IPS-18c (cell line): Measurements from ENCODE around the gene FRY.

Experiments used
- H3K4me3 ChIP-seq: 2 replicates; pipeline ENCODE4 v1.7.0; 2013; ENCODE audit warnings: low read depth, mild to moderate bottlenecking, low read length, moderate library complexity; ENCODE audit not compliant: insufficient read depth
- H3K9me3 ChIP-seq: one replicate; pipeline ENCODE4 v1.6.1; 2013; ENCODE audit warnings: mild to moderate bottlenecking, low read length, moderate library complexity; ENCODE audit not compliant: control insufficient read depth, insufficient read depth

FRY gene

GRCh38 chr13:32234914-32235313 is 203.3 kb downstream of the FRY start:
- no peaks in the 10 kb centered on the region for H3K9me3 ChIP-seq

GRCh38 chr13:32237681-32238080 is 206.1 kb downstream of the FRY start:
- Histone ChIP-seq H3K4me3 (no peak overlapping the region), H3K9me3 (no peaks in the 10 kb centered on the region)

More at GRCh38 chr13:32234914-32235313, 203.3 kb downstream of the FRY start:
- H3K4me3 ChIP-seq = no peak overlapping the region

- H3K4me3 ChIP-seq = no peak overlapping the region
- no peaks in the 10 kb centered on the region for H3K9me3 ChIP-seq
These were observed 212.1 kb downstream of the FRY start for GRCh38 chr13:32243695-32244094.

- Histone ChIP-seq H3K4me3 (no peak overlapping the region), H3K9me3 (no peaks in the 10 kb centered on the region)
These were observed 214.0 kb downstream of the FRY start for GRCh38 chr13:32245555-32245954.

GRCh38 chr13:32246468-32246867 is 214.9 kb downstream of the FRY start:
- no peak overlapping the region for H3K4me3 ChIP-seq

GRCh38 chr13:32247887-32248286 is 216.3 kb downstream of the FRY start:
- H3K4me3 ChIP-seq = no peak overlapping the region
- H3K9me3 ChIP-seq = no peaks in the 10 kb centered on the region

More at GRCh38 chr13:32246468-32246867, 214.9 kb downstream of the FRY start:
- no peaks in the 10 kb centered on the region for H3K9me3 ChIP-seq

GRCh38 chr13:32248801-32249200 is 217.2 kb downstream of the FRY start:
- Histone ChIP-seq H3K9me3 (no peaks in the 10 kb centered on the region), H3K4me3 (no peak overlapping the region)

GRCh38 chr13:32252812-32253438 is 221.4 kb downstream of the FRY start:
- H3K4me3 ChIP-seq = no peak overlapping the region

GRCh38 chr13:32253911-32254399 is 222.4 kb downstream of the FRY start:
- Histone ChIP-seq H3K9me3 (no peaks in the 10 kb centered on the region), H3K4me3 (no peak overlapping the region)

More at GRCh38 chr13:32252812-32253438, 221.4 kb downstream of the FRY start:
- no peaks in the 10 kb centered on the region for H3K9me3 ChIP-seq

- H3K4me3 ChIP-seq = no peak overlapping the region
- no peaks in the 10 kb centered on the region for H3K9me3 ChIP-seq
These were observed 222.8 kb downstream of the FRY start for GRCh38 chr13:32254416-32254815.

GRCh38 chr13:32254916-32255723 is 223.5 kb downstream of the FRY start:
- Histone ChIP-seq H3K9me3 (no peaks in the 10 kb centered on the region), H3K4me3 (no peak overlapping the region)

- no peaks in the 10 kb centered on the region for H3K9me3 ChIP-seq
- no peak overlapping the region for H3K4me3 ChIP-seq
These were observed 224.1 kb downstream of the FRY start for GRCh38 chr13:32255724-32256109.

- Histone ChIP-seq H3K9me3 (no peaks in the 10 kb centered on the region), H3K4me3 (no peak overlapping the region)
These were observed 224.7 kb downstream of the FRY start for GRCh38 chr13:32256243-32256642.

GRCh38 chr13:32257649-32258048 is 226.1 kb downstream of the FRY start:
- H3K4me3 ChIP-seq = no peak overlapping the region
- no peaks in the 10 kb centered on the region for H3K9me3 ChIP-seq

GRCh38 chr13:32259116-32259515 is 227.5 kb downstream of the FRY start:
- H3K9me3 ChIP-seq = no peaks in the 10 kb centered on the region
- no peak overlapping the region for H3K4me3 ChIP-seq

- H3K9me3 ChIP-seq = no peaks in the 10 kb centered on the region
These were observed 230.0 kb downstream of the FRY start for GRCh38 chr13:32261567-32261966.

GRCh38 chr13:32262165-32262564 is 230.6 kb downstream of the FRY start:
- no peak overlapping the region for H3K4me3 ChIP-seq
- H3K9me3 ChIP-seq = no peaks in the 10 kb centered on the region

More at GRCh38 chr13:32261567-32261966, 230.0 kb downstream of the FRY start:
- no peak overlapping the region for H3K4me3 ChIP-seq

GRCh38 chr13:32262619-32263018 is 231.0 kb downstream of the FRY start:
- H3K4me3 ChIP-seq = no peak overlapping the region
- no peaks in the 10 kb centered on the region for H3K9me3 ChIP-seq
